Ovary (tissue), 9 donors: ENCODE data around the gene ESYT2. TPM values are rescaled to one million over a fixed set of nuclear protein-coding genes. Genes with fewer than 3 reads are reported as not detected.
"Not testable (repeated sequence)": the region's sequence is repeated elsewhere in the genome, so short reads cannot be mapped to it uniquely, and the experiment has no call there.

Source experiments
- DNase-seq, 5 donors: peaks; one replicate each; pipeline ENCODE4 v3.0.0-alpha.2; 2019 to 2020
- H3K27ac ChIP-seq, 2 donors: fragments of 200-600 bp; one replicate each; pipeline versions ENCODE4 v1.5.1 to v1.8.0; 2019 to 2022
- H3K27me3 ChIP-seq: fragments of 200-600 bp; one replicate; pipeline ENCODE4 v1.8.0; 2022
- H3K36me3 ChIP-seq: fragments of 200-600 bp; sonication (generic); one replicate; pipeline ENCODE4 v1.5.1; 2019
- H3K4me1 ChIP-seq: one replicate; pipeline ENCODE4 v1.8.1; 2013; ENCODE audit warnings: mild to moderate bottlenecking, moderate library complexity; ENCODE audit not compliant: insufficient read depth
- H3K4me3 ChIP-seq: fragments of 200-600 bp; sonication (generic); one replicate; pipeline ENCODE4 v1.5.1; 2017
- H3K9me3 ChIP-seq, 2 donors: fragments of 200-600 bp in 1 of 2; sonication (generic) in 1 of 2; one replicate each; pipeline versions ENCODE4 v1.5.1 to v1.8.1; 2013 to 2019; ENCODE audit warnings: mild to moderate bottlenecking in 1 of 2, moderate library complexity in 1 of 2
- EP300 ChIP-seq: sonication (generic); formaldehyde crosslinking; IDR thresholded peaks from one replicate; pipeline ENCODE4 v1.6.1; 2017; ENCODE audit warnings: antibody characterized with exemption
- POLR2A ChIP-seq: fragments of 450-650 bp; IDR thresholded peaks from one replicate; pipeline ENCODE4 v1.6.1; 2017; ENCODE audit warnings: antibody characterized with exemption, mild to moderate bottlenecking, moderate library complexity
- WGBS, 3 donors: extraction: QIAGEN DNeasy Blood & Tissue Kit in 1 of 3; methylation state at CpG; one replicate each; pipeline versions ENCODE4 v1.1.5 to v1.1.7; 2013 to 2017; 5-methylcytosine and 5-hydroxymethylcytosine counted together
- intact Hi-C, 4 donors: fragments of 100-400 bp; cut with DNase I; formaldehyde crosslinking; loops; one replicate each; pipeline versions ENCODE4 v1.11.0 to v1.15.1; 2022 to 2023
- polyA plus RNA-seq, 2 donors: library from polyadenylated mRNA; stranded (reverse); fragments of 200-250 nt in 1 of 2; fragments of 350-450 nt in 1 of 2; fragmentation: Illumina TruSeq in 1 of 2; extraction: RNeasy Lipid Tissue Mini Kit (QIAGEN cat#74804) in 1 of 2; gene quantifications; one replicate each; pipeline ENCODE4 v1.2.3, GENCODE V29; 2013 to 2014
- total RNA-seq, 7 donors: library from RNA; depleted of rRNA in 2 of 7; stranded (reverse); fragments of >200 nt in 2 of 7; fragmentation: NEBNext Ultra II Directional in 3 of 7; extraction: Animal tissue kit (Norgen Biotek cat#: 25700) in 3 of 7; gene quantifications; one replicate each; pipeline versions ENCODE4 v1.1.0 to v1.2.4, GENCODE V29; 2016 to 2023
- TF ChIP-seq, protein P1 (sequence below), 3 donors: fragments of 450-650 bp in 2 of 3; fragments of 200-600 bp in 1 of 3; IDR thresholded peaks; one replicate each; pipeline versions ENCODE4 v1.5.1 to v1.8.0; 2016 to 2022; ENCODE audit warnings: antibody characterized with exemption in 3 of 3, mild to moderate bottlenecking in 1 of 3
- donor health status: DM: no; HTN: no; CAD: no; lungs with moderate emphysema.
- donor health status: DM: no; HTN: no; CAD: no.
- donor health status: Bipolar disorder and iron deficiency.
- donor health status: DM: yes; HTN: yes; CAD: no.
- donor health status: DM: no; HTN: no; CAD: no.
- donor health status: DM: yes; HTN: yes; CAD: no.

The ESYT2 gene
- total and polyA plus RNA-seq, 9 donors = 42.7 to 147 (median 91.6) TPM

DNA sequence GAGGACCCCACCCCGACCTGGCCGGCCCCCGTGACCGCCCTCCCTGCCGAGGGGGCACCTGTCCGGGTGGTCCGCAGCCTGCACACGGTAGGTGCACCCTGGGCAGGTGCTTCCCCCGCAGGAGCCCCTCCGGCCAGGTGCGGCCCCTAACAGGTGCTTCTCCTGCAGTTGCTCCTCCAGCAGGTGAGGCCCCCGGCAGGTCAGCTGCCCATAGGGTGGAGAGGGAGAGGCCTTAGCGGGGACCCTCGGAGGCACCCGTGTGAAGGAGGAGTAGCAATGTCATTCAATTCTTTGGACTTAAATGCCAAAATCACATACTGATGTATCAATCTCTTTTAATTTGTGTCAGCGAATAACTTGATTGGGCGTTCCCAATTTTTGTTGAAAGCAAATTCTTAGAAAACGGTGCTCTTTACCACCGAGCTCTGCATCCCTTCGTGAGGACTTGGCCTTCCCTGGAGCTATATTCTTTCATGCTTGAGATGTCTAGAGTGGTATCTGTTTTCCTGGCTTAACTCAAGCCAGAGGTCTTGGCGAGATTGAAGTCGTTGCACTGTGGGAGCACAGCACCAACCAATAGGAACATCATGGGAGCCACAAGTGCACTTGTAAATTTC is 124.0 kb downstream of the ESYT2 start:
- Histone ChIP-seq H3K4me3 (peak overlapping the region; percentile 81), H3K9me3 (no peaks in the 10 kb centered on the region), H3K27ac (peak overlapping the region; percentile 15 to 84), H3K4me1 (peaks cover 1% of the 10 kb centered on the region), H3K27me3 (no peaks in the 10 kb centered on the region), H3K36me3 (no peaks in the 10 kb centered on the region)
- 3 to 6% (median 4%) methylated on average over 22 of the region's 22 CpGs for WGBS, 3 donors
- no peak for TF ChIP-seq EP300
- DNase-seq = no peak
- intact Hi-C loops = loop anchor here in 2 of 4 donors (2.0 to 10.0 kb wide), 2 partner anchors 129 to 179 kb away; no protein-coding TSS in a partner anchor

DNA sequence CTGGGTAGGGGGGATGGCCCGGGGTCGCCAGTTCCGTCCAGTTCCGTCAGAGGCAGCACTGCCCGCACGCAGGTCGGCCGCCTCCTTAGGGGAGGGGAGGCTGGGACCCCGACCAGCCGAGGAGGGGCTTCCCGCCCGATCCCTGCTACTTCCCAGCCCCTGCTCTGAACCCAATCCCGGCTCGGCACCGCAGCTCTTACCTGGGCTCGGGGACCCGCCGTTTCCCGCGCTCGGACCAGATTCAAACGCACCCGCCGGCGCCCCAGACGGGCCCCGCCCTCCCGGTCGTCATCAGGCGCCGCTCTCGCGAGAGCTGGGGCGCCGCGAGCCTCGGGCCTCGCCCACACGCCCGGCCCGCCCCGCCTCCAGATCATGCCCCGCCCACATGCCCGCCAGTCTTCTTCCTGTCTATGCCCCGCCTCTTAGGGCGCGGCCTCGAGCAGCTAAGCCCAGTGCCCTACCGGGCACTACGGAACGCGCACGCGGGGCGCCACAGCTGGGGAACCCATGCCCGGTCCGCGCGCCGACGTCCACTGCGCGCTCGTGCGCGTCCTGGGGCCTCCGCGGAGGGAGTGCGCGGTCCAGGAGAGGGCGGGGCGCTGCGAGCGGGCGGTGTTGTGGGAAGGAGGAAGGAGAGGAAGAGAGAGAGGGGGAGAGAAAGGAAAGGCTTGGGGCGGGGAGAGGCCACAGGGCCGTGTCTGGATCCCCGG is 124.6 kb downstream of the ESYT2 start, which contains the start of gene NCAPG2:
NCAPG2 (minus strand) TSS at position 281 of the 710 bp plus-strand sequence. CDS start 2,905 bp downstream, outside the sequence.
- peak within 1 kb of the TSS; percentile 81 for H3K4me3 ChIP-seq
- TF ChIP-seq, protein P1, sequence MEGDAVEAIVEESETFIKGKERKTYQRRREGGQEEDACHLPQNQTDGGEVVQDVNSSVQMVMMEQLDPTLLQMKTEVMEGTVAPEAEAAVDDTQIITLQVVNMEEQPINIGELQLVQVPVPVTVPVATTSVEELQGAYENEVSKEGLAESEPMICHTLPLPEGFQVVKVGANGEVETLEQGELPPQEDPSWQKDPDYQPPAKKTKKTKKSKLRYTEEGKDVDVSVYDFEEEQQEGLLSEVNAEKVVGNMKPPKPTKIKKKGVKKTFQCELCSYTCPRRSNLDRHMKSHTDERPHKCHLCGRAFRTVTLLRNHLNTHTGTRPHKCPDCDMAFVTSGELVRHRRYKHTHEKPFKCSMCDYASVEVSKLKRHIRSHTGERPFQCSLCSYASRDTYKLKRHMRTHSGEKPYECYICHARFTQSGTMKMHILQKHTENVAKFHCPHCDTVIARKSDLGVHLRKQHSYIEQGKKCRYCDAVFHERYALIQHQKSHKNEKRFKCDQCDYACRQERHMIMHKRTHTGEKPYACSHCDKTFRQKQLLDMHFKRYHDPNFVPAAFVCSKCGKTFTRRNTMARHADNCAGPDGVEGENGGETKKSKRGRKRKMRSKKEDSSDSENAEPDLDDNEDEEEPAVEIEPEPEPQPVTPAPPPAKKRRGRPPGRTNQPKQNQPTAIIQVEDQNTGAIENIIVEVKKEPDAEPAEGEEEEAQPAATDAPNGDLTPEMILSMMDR (IDR thresholded peaks at IDR 0.05) = peak; percentile 31 to 73 (median 73)
- TF ChIP-seq POLR2A (peak; percentile 96), EP300 (no peak)
- intact Hi-C loops = loop anchor here in 2 of 4 donors (2.0 to 10.0 kb wide), 3 partner anchors 130 to 273 kb away; no protein-coding TSS in a partner anchor
- peak; percentile 98 to 99 (median 99) for DNase-seq
- H3K4me1 ChIP-seq = peaks cover 1% of the 10 kb centered on the region
- H3K27ac ChIP-seq = peak within 1 kb of the TSS; percentile 15 to 84
- H3K36me3 ChIP-seq = no peaks in the 10 kb centered on the region
- no peaks in the 10 kb centered on the region for H3K9me3 ChIP-seq
- 0% methylated on average over 65 to 78 of the region's 78 CpGs for WGBS, 3 donors
- no peaks in the 10 kb centered on the region for H3K27me3 ChIP-seq

DNA sequence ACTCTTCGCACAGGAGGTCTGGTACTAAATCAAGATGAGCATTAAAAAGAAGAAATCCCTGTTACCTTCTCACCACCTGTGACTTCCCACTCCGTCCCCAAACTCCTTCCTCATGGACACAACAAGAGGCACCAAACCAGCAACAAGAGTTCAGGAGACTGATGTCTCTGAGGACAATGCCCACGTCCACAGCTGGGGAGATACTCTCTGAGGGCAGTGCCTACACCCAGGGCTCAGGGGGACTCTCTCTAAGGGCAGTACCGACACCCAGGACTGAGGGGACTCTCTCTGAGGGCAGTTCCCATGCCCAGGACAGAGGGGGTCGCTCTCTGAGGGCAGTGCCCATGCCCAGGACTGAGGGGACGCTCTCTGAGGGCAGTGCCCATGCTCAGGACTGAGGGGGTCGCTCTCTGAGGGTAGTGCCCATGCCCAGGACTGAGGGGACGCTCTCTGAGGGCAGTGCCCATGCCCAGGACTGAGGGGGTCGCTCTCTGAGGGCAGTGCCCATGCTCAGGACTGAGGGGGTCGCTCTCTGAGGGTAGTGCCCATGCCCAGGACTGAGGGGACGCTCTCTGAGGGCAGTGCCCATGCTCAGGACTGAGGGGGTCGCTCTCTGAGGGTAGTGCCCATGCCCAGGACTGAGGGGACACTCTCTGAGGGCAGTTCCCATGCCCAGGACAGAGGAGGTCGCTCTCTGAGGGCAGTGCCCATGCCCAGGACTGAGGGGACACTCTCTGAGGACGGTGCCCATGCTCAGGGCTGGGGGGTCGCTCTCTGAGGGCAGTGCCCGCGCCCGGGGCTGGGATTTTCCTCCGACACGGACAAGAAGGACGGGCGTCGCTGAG is 125.4 kb downstream of the ESYT2 start:
- intact Hi-C loops = loop anchor here in 2 of 4 donors (2.0 to 10.0 kb wide), 3 partner anchors 131 to 273 kb away; no protein-coding TSS in a partner anchor
- H3K9me3 ChIP-seq, DNase-seq, H3K27ac ChIP-seq, H3K4me1 ChIP-seq, H3K36me3 ChIP-seq, H3K27me3 ChIP-seq: not testable (repeated sequence)
- peak overlapping the region; percentile 81 for H3K4me3 ChIP-seq
- WGBS, 3 donors = 14 to 50% (median 17%) methylated on average over 15 to 23 of the region's 23 CpGs

DNA sequence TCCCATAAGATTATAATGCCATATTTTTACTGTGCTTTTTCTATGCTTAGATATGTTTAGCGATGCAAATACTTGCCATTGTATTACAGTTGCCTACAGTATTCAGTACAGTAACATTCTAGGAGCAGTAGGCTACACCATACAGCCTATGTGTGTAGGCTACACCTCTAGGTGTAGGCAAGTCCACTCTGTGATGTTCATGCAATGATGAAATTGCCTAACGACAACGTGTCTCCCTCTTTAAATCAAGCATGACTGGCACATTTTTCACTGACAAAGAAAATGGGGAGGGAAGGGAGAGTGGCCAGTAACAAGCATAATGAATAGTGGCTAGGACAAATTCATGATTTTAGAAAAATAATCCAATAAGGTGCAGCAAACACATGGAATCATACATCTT is 126.4 kb downstream of the ESYT2 start:
- Histone ChIP-seq H3K36me3 (no peaks in the 10 kb centered on the region), H3K4me3 (no peak overlapping the region), H3K27ac (no peak overlapping the region), H3K27me3 (no peaks in the 10 kb centered on the region), H3K9me3 (no peaks in the 10 kb centered on the region), H3K4me1 (peaks cover 1% of the 10 kb centered on the region)
- no peak for TF ChIP-seq EP300
- TF ChIP-seq, protein P1 (IDR thresholded peaks at IDR 0.05) = no peak
- no peak for TF ChIP-seq POLR2A
- WGBS, 3 donors = 55 to 58% (median 56%) methylated on average over 3 of the region's 3 CpGs
- DNase-seq = no peak
- intact Hi-C loops = loop anchor here in 2 of 4 donors (5.0 to 10.0 kb wide), 2 partner anchors 132 to 274 kb away; no protein-coding TSS in a partner anchor

DNA sequence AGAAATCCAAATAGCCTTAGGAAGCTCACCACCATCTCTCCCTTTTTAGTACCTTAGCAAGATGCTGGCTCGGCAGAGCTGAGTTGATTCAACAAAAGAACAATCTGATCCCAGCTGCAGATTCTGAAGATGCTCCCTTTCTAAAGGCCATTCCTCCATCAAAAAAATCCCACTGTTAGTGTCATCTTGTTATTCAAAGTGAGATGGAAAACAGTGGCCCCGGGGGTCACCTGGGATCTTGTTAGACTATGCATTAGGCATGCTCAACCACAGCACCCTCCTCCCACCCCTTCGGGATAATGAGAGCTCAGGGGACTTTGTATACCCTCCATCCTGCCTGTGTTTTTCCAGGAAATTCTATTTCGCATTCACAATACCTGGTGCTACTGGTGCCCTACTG is 127.1 kb downstream of the ESYT2 start:
- Histone ChIP-seq H3K27ac (no peak overlapping the region), H3K36me3 (no peaks in the 10 kb centered on the region), H3K9me3 (no peaks in the 10 kb centered on the region), H3K4me3 (no peak overlapping the region), H3K4me1 (peaks cover 1% of the 10 kb centered on the region), H3K27me3 (no peaks in the 10 kb centered on the region)
- no peak for DNase-seq
- TF ChIP-seq POLR2A (no peak), EP300 (no peak)
- TF ChIP-seq, protein P1 (IDR thresholded peaks at IDR 0.05) = no peak
- intact Hi-C loops = loop anchor here in 2 of 4 donors (5.0 to 10.0 kb wide), 2 partner anchors 133 to 275 kb away; no protein-coding TSS in a partner anchor
- WGBS, 3 donors = 47 to 54% (median 51%) methylated on average over 4 of the region's 4 CpGs
